PC-3 (cell line): ENCODE results near the gene WDR87. TPM values are rescaled to one million over a fixed set of nuclear protein-coding genes. Genes with fewer than 3 reads are reported as not detected.

Source experiments
- ATAC-seq: fragments of 200-7000 bp; cut with Tn5 transposase; 2 replicates; pipeline ENCODE4 v1.9.1; 2020; ENCODE audit warnings: mild to moderate bottlenecking, moderate library complexity
- BruUV-seq: library from RNA; stranded (reverse); fragments of 400-500 nt; replicated peaks from 2 replicates; lab custom pipeline; 2021; lab: Mats Ljungman, UMichigan
- CTCF ChIA-PET: fragments of 300-600 bp; sonication (Branson Sonifier 250); formaldehyde crosslinking; loops from one replicate; lab custom pipeline; 2022; ENCODE audit warnings: antibody characterized with exemption; lab: Charles Lee
- POLR2A ChIA-PET: fragments of 300-600 bp; sonication (Branson Sonifier 250); formaldehyde crosslinking; loops from one replicate; lab custom pipeline; 2022; ENCODE audit warnings: antibody characterized with exemption; ENCODE audit not compliant: unreplicated experiment; lab: Charles Lee
- DNase-seq: peaks from one replicate; pipeline ENCODE4 v3.0.0-alpha.2; 2015
- H2AFZ ChIP-seq: fragments of 300-600 bp; sonication (generic); 2 replicates; pipeline ENCODE4 v1.6.0; 2016; ENCODE audit warnings: antibody characterized with exemption, low read length
- H3F3A ChIP-seq: fragments of 300-600 bp; sonication (generic); one replicate; pipeline ENCODE4 v1.6.0; 2017; ENCODE audit warnings: antibody characterized with exemption, low read length, control low read depth, mild to moderate bottlenecking; ENCODE audit not compliant: unreplicated experiment
- H3K27ac ChIP-seq: fragments of 300-600 bp; sonication (generic); 2 replicates; pipeline ENCODE4 v1.5.1; 2016; ENCODE audit warnings: mild to moderate bottlenecking, low read length
- H3K27me3 ChIP-seq: fragments of 300-600 bp; sonication (generic); 2 replicates; pipeline ENCODE4 v1.6.1; 2016; ENCODE audit warnings: low read length, mixed read lengths
- H3K36me3 ChIP-seq: fragments of 300-600 bp; sonication (generic); 2 replicates; pipeline ENCODE4 v1.6.1; 2016; ENCODE audit warnings: low read depth, mixed run types, low read length, mixed read lengths
- H3K4me1 ChIP-seq: fragments of 300-600 bp; sonication (generic); 2 replicates; pipeline ENCODE4 v1.5.1; 2016; ENCODE audit warnings: low read length; ENCODE audit not compliant: insufficient read depth
- H3K4me2 ChIP-seq: fragments of 300-600 bp; sonication (generic); 2 replicates; pipeline ENCODE4 v1.6.0; 2016; ENCODE audit warnings: low read length
- H3K4me3 ChIP-seq: fragments of 300-600 bp; sonication (generic); 2 replicates; pipeline ENCODE4 v1.5.1; 2016; ENCODE audit warnings: mild to moderate bottlenecking, low read length, mixed read lengths
- H3K79me2 ChIP-seq: fragments of 300-600 bp; sonication (generic); 2 replicates; pipeline ENCODE4 v1.6.1; 2017; ENCODE audit warnings: low read length, mixed read lengths
- H3K9ac ChIP-seq: fragments of 300-600 bp; sonication (generic); 2 replicates; pipeline ENCODE4 v1.6.0; 2016; ENCODE audit warnings: mild to moderate bottlenecking, low read length
- H3K9me2 ChIP-seq: fragments of 300-600 bp; sonication (generic); replicated peaks from 2 replicates; pipeline ENCODE4 v1.6.1; 2016; ENCODE audit warnings: mixed run types, low read length, mixed read lengths
- H3K9me3 ChIP-seq: fragments of 300-600 bp; sonication (generic); 2 replicates; pipeline ENCODE4 v1.6.1; 2016; ENCODE audit warnings: low read length, mixed read lengths
- H4K20me1 ChIP-seq: fragments of 300-600 bp; sonication (generic); 2 replicates; pipeline ENCODE4 v1.6.1; 2016; ENCODE audit warnings: low read length, mixed read lengths
- CTCF ChIP-seq: fragments of 300-600 bp; sonication (generic); conservative IDR thresholded peaks from 2 replicates; pipeline ENCODE4 v1.5.1; 2017; ENCODE audit warnings: antibody characterized with exemption, low read depth, mild to moderate bottlenecking, low read length
- EZH2 ChIP-seq: fragments of 300-600 bp; sonication (generic); IDR thresholded peaks from one replicate; pipeline ENCODE4 v1.6.1; 2017; ENCODE audit warnings: antibody characterized with exemption, mild to moderate bottlenecking, low read length; ENCODE audit not compliant: unreplicated experiment
- EZH2phosphoT487 ChIP-seq: fragments of 300-600 bp; sonication (generic); IDR thresholded peaks from 2 replicates; pipeline ENCODE4 v1.6.1; 2018; ENCODE audit warnings: mild to moderate bottlenecking, antibody characterized with exemption, low read length, borderline replicate concordance
- intact Hi-C: fragments of 100-400 bp; cut with micrococcal nuclease; formaldehyde crosslinking; loops from 2 replicates; pipeline ENCODE4 v1.9.0; 2023
- total RNA-seq: library from RNA; depleted of rRNA; stranded (reverse); fragments of >200 nt; gene quantifications from 2 replicates; pipeline ENCODE4 v1.2.3, GENCODE V29; 2014

The WDR87 gene
- total RNA-seq, 1 experiment from 2014 or later = not detected

- H3K4me1 ChIP-seq = peaks cover 41% of the 10 kb centered on the region
- intact Hi-C loops = no loop called here
- no peaks in the 10 kb centered on the region for H3K9me3 ChIP-seq
- H3K4me2 ChIP-seq = no peak overlapping the region
- CTCF ChIA-PET = interaction anchor here (0.5 kb wide), 1 partner anchor 464 kb away, joined by 4 read pairs; no protein-coding TSS in a partner anchor
- H2AFZ ChIP-seq = no peak overlapping the region
- no peak for TF ChIP-seq EZH2phosphoT487
- TF ChIP-seq EZH2 = no peak
- TF ChIP-seq CTCF = no peak
- H3F3A ChIP-seq = peaks cover 4% of the 10 kb centered on the region
- H3K36me3 ChIP-seq = peaks cover 31% of the 10 kb centered on the region
- DNase-seq = no peak
- H3K79me2 ChIP-seq = peaks cover 93% of the 10 kb centered on the region
- no peak overlapping the region for H3K4me3 ChIP-seq
- no peaks in the 10 kb centered on the region for H3K27me3 ChIP-seq
- no peak for ATAC-seq
- POLR2A ChIA-PET = no interaction called here
- no peak overlapping the region for H3K27ac ChIP-seq
- H3K9me2 ChIP-seq = no peaks in the 10 kb centered on the region
- no TSS peak for BruUV-seq
- H4K20me1 ChIP-seq = no peaks in the 10 kb centered on the region
- no peak overlapping the region for H3K9ac ChIP-seq
These were observed 32.0 kb upstream of the WDR87 start for GRCh38 chr19:37938353-37938752.

- ATAC-seq (no peak), DNase-seq (no peak)
- Histone ChIP-seq H3K9ac (no peak overlapping the region), H3K79me2 (peaks cover 89% of the 10 kb centered on the region), H3K4me2 (no peak overlapping the region), H3K9me2 (no peaks in the 10 kb centered on the region), H3K4me1 (peaks cover 50% of the 10 kb centered on the region), H4K20me1 (no peaks in the 10 kb centered on the region), H3K27me3 (no peaks in the 10 kb centered on the region), H3K27ac (no peak overlapping the region), H3K9me3 (no peaks in the 10 kb centered on the region), H3F3A (peaks cover 4% of the 10 kb centered on the region), H3K36me3 (peaks cover 31% of the 10 kb centered on the region), H2AFZ (no peak overlapping the region), H3K4me3 (no peak overlapping the region)
- no peak for TF ChIP-seq CTCF
- no peak for TF ChIP-seq EZH2
- TF ChIP-seq EZH2phosphoT487 = no peak
- no TSS peak for BruUV-seq
- ChIA-PET CTCF (no interaction called here), POLR2A (no interaction called here)
- intact Hi-C loops = no loop called here
These were observed 30.5 kb upstream of the WDR87 start for GRCh38 chr19:37936886-37937285.

GRCh38 chr19:37936166-37936565 is 29.8 kb upstream of the WDR87 start:
- TF ChIP-seq EZH2phosphoT487 = no peak
- TF ChIP-seq CTCF = no peak
- no peak for TF ChIP-seq EZH2
- DNase-seq = no peak
- H3K79me2 ChIP-seq = peaks cover 87% of the 10 kb centered on the region
- no peak overlapping the region for H3K4me3 ChIP-seq
- peaks cover 4% of the 10 kb centered on the region for H3F3A ChIP-seq
- no peaks in the 10 kb centered on the region for H4K20me1 ChIP-seq
- no TSS peak for BruUV-seq
- ChIA-PET POLR2A (no interaction called here), CTCF (no interaction called here)
- no peak overlapping the region for H3K27ac ChIP-seq
- peaks cover 31% of the 10 kb centered on the region for H3K36me3 ChIP-seq
- no peak overlapping the region for H2AFZ ChIP-seq
- no peaks in the 10 kb centered on the region for H3K9me2 ChIP-seq
- no peaks in the 10 kb centered on the region for H3K27me3 ChIP-seq
- intact Hi-C loops = no loop called here
- no peaks in the 10 kb centered on the region for H3K9me3 ChIP-seq
- H3K4me1 ChIP-seq = peaks cover 49% of the 10 kb centered on the region
- H3K9ac ChIP-seq = no peak overlapping the region
- no peak overlapping the region for H3K4me2 ChIP-seq
- ATAC-seq = no peak
